Renal pelvis (tissue), 4 donors: ENCODE measurements around the gene COL20A1. TPM values are rescaled to one million over a fixed set of nuclear protein-coding genes. Genes with fewer than 3 reads are reported as not detected.

Experiments used
- DNase-seq: peaks from one replicate; pipeline ENCODE4 v3.0.0-alpha.2; 2013
- polyA plus RNA-seq, 3 donors: library from polyadenylated mRNA; unstranded; fragments of 120-200 nt; gene quantifications; one replicate each; pipeline ENCODE4 v1.2.1, GENCODE V29; 2013; ENCODE audit not compliant: insufficient read length in 3 of 3

Gene COL20A1
- polyA plus RNA-seq, 3 donors: 0.95 to 1.2 (median 1.1) TPM

DNA sequence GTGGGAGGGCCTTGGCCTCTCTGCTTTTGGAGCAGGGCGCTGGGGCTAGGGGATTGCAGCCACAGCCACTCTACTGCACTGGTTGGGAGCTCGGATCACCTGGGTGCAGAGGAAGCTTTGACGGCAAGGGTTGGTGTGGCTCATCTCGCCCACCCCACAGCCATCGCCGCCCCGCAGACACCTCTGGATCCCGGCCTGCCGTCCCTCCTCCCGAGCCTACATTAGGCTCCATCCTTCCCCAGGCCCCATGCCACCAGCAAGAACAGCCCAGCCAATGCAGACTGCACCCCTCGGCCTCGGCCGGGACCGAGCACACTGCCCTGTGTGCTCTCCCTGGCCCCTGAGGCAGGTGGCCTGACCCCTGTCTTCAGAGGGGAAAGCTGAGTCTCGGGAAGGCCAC is 32.5 kb upstream of the COL20A1 start:
- DNase-seq: no peak

DNA sequence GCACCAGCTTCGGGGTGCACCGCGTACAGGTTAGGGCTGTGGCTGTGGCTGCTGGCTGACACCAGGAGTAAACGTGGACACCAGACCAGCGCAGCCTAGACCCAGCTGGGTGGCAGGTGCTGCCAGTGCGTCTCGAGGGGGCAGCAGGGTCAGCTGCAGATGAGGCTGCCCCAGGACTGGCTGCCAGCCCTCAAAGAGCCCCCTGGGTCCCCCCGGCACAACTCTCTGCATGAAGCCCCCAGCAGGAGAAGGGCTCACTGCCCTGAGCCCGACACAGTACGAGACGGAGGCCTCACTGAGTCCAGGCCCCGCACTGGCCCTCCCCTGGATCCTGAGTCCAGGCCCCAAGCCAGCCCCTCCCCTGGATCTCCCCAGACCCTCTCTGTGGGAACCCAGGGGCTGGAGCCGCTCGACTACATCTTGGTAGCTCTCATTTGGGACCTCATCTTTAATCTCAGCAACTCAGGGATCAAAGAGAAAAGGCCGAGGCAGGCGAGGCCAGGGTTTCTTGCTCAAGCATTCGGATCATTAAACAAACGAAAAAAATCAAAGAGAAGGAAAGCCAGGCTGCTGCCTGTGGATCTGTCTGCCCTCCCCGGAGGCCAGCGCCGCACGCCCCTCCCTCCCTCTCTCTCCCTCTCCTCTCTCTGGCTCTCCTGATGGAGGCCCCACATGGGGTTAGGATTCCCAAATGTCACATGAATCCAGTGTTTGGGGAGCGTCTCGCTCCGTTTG is 31.8 kb upstream of the COL20A1 start:
- peak; percentile 82 for DNase-seq

DNA sequence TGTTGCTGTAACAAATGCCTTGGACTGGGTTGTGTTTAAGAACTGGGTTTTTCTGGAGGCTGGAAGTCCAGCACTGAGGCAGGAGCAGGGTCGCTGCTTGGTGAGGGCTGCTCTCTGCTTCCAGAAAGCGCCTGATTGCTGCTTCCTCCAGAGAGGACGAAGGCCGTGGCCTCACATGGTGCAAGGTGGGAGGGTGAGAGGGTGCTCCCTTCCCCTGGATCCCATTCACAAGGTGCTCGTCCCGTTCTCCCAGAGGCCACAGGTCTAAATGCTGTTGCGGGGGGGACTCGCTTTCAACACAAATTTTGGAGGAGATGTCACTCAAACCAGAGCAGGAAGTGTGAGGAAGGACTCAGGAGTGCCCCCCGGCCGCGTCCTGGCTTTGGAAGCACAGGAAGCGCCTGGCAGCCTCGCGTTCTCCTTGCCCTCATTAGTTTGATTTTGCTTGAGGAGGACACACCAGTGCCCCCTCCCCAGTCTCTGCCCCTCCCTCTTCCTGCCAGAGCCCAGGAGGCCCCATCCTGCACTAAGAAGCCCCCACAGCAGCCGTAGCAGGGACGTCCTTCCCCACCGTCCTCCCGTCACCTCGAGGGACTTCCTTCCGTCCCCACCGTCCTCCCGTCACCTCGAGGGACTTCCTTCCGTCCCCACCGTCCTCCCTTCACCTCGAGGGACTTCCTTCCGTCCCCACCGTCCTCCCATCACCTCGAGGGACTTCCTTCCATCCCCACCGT is 31.0 kb upstream of the COL20A1 start:
- DNase-seq: no peak

DNA sequence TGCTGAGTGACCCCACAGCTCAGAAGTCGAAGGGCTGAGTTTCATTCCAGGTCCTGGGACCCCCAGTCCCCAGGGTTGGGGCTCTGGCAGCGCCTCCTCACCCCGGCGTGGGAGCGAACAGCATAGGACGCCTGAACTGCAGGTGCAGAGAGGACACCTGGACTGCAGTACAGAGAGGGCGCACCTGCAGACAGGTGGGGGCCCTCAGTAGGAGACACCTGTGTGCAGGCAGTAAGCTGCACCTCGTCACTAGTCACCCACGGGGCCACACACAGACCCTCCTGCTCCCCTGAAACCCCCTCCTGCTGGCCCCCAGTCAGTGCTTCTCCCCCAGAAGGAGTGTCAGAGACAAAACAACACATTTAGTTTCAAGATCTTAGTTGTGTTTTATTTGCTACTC is 30.1 kb upstream of the COL20A1 start:
- DNase-seq: no peak

DNA sequence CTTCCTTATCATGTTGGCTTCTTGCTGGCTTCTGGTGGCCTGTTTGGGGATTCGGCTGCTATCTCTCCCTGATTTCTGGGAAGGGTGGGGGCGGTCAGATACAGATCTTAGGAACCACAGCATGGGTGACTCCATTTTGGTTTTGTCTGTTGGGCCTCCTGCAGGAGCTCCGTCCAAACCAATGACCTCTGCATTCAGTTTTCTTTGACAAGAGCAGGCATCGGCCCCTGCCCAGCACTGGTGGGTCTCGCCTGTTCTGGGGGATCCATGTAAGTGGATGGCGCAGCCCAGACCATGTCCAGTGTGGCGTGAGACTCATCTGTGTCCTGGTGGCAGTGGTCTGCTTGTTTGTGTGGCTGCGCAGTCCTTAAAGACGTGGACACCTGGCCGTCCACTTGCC is 29.0 kb upstream of the COL20A1 start:
- DNase-seq: no peak

DNA sequence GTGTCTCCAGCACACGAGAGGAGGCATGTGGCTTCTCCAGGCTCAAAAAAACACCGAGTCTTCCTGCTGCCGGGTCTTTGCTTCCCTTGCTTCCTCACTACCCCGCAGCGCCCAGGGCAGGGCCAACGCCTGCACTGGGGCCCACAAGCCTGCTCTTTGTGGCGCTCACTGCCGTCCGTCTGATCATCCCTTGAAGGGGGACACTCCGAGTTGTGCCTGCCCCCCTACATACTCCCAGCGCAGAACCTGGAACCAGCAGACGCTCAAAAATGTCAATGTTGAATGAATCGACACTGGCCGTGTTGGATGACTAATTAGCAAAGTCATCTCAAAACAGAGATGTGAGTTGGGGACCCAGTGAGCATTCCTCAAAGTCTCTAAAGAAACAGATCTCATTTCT is 28.5 kb upstream of the COL20A1 start:
- no peak for DNase-seq

DNA sequence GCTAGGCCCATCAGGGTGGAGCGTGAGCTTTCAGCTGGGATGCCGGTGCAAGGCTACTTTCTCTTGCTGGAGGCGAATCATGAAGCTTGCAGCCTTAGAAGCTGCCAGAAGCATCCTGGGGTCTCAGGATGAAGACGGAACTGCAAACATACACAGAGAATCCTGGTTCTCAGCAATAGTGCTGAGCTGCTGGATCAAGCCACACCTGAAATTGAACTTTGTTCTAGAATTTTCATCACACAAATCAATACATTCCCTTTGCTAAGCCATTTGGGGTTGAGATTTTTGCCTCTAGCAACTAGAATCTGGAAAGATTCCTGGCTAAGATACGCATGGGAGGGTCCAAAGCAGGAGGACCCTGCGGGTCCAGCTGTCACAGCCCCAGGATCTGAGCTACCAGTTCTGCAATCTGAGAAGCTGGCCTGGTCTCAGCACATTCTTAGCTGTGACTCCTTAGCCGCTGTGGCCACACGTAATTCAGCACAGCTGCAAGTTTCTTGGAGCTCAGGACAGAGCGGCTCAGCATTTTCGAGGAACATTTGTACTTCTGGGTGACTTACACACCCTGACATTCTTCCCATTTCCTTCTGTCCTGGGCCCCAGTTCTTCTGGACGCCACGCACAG is 27.0 kb upstream of the COL20A1 start:
- DNase-seq: peak; percentile 54

DNA sequence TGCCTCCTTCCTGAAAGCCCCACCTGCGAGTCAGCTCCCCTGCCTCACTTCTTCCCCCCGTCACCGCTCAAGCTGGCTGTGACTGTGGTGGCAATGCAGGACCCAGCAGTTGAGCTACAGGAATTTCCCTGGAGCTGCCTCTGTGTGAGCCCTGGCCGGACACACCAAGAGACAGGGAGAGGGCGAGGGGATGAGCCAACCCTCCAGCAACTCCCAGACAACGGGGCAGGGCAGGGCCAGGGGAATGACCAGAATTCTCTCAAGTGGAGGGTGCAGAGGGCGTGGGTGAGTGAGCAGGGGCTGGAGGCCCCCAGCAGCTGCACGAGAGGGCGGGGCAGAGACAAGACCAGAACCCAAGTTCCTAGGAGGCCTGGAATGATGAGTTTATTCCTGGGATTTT is 25.3 kb upstream of the COL20A1 start:
- no peak for DNase-seq

DNA sequence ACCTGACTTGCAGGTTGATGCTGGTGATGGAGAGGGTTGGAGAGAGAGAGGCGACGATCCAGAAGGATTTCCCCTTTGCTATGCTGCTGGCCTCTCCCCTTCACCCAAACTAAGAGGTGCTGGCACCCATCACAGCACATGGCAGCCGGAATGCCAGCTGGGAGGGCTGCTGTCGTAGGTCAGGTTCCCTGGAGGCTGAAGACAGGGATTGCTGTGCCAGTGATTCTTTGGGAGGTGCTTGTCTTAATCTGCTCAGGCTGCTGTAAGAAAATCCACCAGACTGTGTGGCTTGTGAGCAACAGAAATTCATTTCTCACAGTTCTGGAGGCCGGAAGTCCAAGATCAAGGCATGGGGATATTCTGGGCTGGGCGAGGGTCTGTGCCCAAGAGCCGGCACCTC is 24.7 kb upstream of the COL20A1 start:
- no peak for DNase-seq

DNA sequence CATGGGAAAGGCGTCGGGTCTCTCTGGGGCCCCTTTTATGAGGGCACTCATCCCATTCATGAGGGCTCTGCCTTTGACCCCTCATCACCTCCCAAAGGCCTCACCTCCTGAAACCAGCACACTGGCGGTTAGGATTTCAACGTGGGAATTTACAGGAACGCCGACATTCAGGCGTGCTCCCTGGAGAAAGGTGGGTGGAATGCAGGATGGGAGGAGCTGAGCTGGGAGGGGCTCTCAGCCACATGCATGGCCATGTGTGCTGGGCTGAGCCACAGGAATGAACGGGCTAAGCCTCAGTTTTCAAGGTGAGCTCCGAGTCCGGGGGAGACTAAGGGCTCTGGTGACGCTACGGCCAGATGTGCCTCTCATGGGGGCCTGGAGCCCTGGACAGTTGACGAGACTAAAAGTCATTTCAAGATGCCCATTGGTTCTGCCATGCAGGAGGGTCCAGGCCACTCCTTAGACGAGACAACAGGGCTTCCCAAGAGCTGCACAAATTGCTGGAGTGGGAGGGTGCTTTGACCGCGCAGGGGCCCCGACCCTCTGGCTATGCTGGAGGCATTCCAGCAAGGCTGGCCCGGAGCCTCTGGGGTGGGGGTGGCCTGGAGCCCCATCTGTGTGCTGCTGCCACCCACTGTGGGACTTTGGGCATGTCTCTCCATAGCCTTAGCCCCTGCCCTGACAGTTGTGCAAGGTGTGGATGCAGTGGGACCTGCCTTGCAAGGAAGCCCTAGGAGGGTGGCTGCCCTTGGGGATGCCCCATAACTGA is 24.1 kb upstream of the COL20A1 start:
- no peak for DNase-seq

DNA sequence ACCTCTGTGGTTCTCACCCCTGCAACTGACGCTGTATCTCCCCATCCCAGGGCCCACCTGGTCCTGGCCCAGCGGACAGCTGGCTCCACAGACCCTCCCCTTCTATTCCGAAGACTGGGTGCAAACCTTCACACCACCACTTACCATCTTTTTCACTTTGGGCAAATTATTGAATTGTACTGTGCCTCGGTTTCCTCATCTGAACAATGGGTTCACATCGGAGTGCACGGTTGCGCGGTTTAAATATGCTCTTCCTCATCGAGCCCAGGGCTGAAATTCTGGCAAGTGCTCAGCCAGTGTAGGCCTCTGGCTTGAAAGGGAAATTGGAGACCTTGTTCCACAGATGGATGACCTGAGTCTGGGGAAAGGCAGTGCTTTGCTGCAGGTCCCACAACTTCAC is 23.3 kb upstream of the COL20A1 start:
- DNase-seq: no peak

DNA sequence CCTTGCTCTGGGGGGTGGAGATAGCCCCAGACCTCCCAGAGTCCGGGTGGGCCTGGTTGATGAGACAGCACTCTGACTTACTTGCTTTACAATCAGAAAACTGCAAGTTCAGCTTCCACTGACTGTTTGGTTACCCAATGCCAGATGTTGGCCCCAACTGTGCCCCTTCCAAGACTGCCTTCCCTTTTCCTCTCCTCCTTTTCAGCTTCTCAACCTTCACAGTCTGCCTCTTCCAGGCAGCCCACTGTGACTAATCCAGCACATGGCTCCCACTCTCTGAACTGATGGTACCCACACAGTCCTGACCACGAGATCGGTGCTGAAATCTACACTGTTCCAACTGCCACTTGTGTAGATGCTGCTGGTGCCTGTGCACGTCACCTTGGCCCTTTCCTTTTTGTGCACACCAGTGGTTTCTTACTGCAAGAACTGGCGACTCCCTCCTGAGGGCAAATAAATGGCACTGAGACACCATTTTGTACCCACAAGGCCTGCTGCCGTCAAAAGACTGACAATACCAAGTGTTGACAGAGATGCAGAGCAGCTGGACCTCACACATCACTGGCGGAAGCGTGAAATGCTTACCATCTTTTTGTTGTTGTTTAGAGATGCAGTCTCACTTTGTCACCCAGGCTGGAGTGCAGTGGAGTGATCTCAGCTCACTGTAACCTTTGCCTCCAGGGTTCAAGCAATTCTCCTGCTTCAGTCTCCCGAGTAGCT is 22.2 kb upstream of the COL20A1 start:
- no peak for DNase-seq

DNA sequence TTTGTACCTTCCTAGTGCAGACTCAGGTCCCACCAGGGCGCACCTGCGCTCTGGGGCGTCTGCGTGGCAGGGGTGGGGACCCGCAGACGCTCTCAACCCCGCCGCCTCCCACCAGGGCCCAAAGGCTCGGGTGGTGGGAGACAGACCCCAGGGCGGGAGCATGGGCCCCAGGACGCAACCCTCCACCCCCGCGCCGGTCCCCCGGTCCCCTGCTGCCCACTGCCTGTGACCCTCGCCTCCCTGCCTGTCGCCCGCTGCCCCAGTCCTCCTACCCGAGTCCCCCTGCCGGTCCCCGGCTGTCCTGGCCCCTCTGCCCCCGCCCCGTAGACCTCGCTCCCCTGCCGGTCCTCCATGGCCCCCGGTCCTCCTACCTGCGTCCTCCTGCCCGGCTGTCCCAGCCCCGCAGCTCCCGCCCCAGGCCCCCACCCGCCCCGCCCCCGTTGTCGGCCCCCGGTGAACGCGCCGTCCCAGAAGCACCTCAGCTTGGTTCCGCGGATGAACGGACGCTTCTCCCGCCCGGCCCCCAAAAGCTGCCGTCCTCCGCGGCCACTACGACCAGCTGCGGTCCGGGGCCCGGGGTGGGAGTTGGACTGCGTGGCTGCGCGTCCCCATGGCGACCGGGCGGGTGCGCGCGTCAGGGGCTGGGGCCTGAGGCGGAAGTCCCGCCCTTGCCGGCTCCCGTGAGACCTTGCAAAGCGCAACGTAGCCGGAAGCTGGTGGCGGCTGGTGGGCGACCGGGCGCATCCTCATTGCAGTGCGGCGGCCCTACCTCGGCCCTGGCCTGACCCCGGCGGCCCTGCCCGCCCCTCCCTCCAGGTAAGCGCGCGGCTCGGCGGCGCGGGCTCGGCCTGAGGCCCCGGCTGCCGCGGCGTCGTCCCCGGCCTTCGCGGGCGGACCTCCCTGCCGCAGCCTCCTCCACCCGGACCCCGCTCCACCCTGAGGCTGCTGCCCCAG is 20.6 kb upstream of the COL20A1 start, which contains the start of gene ARFGAP1:
Gene ARFGAP1, plus strand, starts transcription at position 709 of the 954 bp plus-strand sequence. CDS start 2,768 bp downstream, outside the sequence.
- peak; percentile 94 for DNase-seq

DNA sequence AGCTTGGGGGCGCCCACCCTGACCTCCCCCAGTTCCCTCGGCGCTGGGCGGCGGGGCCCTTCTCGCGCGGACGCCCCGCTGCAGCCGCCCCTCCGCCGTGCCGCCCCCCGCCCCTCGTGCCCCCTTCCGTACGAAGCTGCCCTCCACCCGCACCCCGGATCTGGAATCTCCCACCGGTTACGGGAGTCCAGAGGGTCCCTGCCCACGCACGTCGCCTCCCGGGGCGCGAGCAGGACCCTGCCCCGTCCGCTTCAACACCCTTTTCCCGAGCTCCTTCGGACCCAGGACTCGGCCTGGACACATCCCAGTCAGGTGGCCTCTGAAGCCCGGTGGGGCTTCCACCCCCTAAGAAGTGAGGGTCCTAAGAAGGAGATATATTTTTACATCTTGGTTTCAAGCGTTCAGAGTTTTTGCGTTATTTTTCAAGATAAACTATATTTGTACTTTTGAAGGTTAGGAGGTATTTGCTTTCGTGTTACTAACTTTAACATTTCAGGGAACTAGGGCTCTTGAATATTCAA is 19.9 kb upstream of the COL20A1 start:
- no peak for DNase-seq

DNA sequence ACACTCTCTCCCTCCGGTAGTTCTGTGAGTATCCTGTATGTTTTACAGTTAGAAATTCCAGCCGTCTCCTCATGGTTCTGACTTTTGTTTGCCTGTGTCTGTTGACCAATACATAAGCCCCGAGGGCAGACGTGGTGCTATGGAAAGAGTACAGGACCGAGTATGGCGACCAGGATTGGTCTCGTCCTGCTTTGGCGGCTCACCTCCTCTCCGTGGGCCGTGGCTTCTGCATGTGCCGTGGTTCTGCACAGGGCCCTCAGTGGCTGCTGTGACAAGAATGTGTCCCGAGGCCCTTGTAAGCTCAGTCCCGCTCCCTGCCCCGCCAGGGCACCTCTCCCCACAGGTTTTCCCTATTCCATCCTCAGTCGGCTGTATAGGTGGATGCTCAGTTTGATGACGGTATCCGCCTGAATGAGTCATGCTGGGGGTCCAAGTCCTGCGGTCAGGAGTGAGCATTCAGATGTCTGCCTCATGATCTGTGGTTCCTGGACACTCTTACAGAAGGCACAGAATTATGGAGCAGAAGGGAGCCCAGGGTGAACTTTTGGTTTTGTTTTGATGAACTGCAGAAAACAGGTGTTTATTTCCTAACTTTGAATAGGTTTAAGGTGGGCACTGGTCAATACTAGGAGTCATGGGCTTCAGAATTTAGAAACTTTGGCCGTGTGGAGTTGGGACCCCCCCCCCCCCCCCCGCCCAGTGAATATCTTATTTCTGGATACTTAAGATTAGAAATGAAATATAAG is 19.2 kb upstream of the COL20A1 start:
- DNase-seq: no peak

DNA sequence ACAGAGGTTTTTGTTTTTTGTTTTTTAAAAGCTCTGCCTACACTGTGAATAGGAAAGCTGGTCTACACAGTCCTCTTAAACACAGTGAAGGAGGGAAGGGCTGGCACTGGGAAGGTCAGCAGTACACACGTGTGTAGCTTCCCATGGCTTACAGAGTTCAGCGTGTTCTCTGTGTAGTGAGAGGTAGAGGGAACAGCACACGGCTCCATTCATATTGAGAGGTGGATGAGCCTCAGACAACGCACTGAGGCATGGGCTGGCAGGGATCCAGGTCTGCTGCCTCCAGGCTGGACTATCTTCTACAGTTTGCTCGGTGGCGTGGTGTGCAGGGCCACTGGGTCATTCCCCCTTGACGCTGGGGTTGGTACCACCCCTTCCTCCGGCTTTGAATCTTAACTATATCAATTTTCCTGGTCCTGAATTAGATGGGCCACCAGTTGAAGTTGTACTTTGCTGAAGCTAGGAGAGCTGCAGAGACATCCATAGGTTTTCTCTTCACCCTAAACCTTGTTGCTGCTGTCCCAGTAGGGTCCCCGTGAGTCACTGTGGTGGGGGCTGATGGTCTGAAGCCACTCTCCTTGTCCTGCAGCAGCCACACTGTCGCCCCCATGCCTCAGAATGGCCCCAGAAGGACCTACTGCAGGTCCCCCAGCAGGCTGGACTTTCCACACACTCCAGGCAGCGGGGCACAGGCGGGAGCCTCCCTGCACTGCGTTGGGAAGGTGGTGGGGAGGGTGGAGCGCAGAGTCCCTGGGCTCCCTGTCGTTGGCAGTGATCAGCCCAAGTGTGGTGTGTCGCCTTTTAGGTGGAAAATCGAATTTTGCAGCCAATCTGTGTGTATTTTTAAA is 18.4 kb upstream of the COL20A1 start:
- DNase-seq: no peak

DNA sequence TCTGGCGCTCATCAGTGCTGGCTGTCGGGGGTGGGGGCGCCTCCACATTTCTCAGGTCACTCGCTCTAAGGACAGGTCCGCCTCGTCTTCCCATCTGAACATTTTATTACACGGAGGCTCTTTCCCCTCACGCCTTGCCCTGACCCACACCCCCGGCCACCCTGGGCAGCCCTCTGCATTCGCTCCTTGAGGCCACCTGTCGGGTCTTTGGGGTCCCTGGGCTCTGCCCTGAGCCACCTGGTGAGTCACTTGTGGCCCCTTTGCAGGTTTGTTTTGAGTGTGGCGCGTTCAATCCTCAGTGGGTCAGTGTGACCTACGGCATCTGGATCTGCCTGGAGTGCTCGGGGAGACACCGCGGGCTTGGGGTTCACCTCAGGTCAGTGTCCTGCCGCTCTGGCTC is 17.2 kb upstream of the COL20A1 start:
- no peak for DNase-seq

DNA sequence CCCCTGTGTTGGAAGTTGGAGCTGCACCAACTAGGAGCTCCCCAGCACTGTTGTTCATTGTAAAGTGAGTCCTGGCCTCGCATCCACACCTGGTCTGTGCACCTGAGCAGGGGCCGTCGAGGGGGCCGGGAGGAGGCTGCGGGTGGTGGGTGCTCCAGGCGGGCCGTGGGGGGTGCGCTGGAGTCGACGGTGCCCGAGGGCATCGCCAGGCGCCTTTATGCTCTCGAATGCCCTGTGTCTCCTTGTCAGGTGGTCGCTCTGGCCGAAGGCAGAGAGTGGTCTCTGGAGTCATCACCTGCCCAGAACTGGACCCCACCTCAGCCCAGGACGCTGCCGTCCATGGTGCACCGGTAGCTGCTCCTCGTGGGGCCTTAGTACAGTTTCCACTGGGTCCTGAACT is 16.0 kb upstream of the COL20A1 start:
- no peak for DNase-seq
